Neutrophil (primary cell): ENCODE measurements around the gene DNMBP.
"Not testable (repeated sequence)": the region's sequence is repeated elsewhere in the genome, so short reads cannot be mapped to it uniquely, and the experiment has no call there.

Experiments
- H3K27ac ChIP-seq: fragments of 200-600 bp; sonication (generic); 2 replicates; pipeline ENCODE4 v1.5.1; 2016; ENCODE audit warnings: mild to moderate bottlenecking, moderate library complexity
- H3K27me3 ChIP-seq: fragments of 200-600 bp; sonication (generic); 2 replicates; pipeline ENCODE4 v1.6.0; 2016; ENCODE audit warnings: mild to moderate bottlenecking
- H3K36me3 ChIP-seq: fragments of 200-600 bp; sonication (generic); 2 replicates; pipeline ENCODE4 v1.5.1; 2017
- H3K4me1 ChIP-seq, 2 experiments: fragments of 200-600 bp in 1 of 2; sonication (generic) in 1 of 2; 1 replicate in 1 of 2; 2 replicates in 1 of 2; pipeline versions ENCODE4 v1.5.1 to v1.6.1; 2013 to 2016; ENCODE audit warnings: low read depth in 1 of 2, low read length in 1 of 2, mild to moderate bottlenecking in 1 of 2, moderate library complexity in 1 of 2; ENCODE audit not compliant: control insufficient read depth in 1 of 2, insufficient read depth in 1 of 2
- H3K4me3 ChIP-seq, 2 experiments: fragments of 200-600 bp in 1 of 2; sonication (generic) in 1 of 2; 1 replicate in 1 of 2; 2 replicates in 1 of 2; pipeline ENCODE4 v1.5.1; 2013 to 2016; ENCODE audit warnings: low read depth in 1 of 2, low read length in 1 of 2, mild to moderate bottlenecking in 1 of 2, moderate library complexity in 1 of 2
- H3K9me3 ChIP-seq: fragments of 200-600 bp; sonication (generic); 2 replicates; pipeline ENCODE4 v1.5.1; 2016
- CTCF ChIP-seq: fragments of 200-600 bp; sonication (generic); IDR thresholded peaks from 2 replicates; pipeline ENCODE4 v1.5.1; 2016; ENCODE audit warnings: antibody characterized with exemption

Gene DNMBP

DNA sequence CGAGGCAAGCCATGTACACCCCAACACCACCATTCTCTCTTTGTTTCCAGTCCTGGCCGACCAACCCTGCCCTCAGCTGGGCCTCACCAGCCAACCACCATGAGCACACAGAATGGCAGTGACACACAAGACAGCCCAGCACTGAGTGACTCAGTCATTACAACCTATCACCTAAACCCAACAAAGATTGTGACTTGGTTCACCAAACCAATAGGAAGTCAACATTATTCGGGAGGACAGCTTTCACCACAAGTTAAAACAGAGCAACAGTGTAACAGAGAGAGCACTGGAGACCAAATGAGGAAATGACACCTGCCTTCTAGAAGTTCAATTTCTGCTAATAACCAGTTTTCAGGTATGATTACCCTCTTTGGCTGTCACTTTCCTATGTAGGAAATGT lies 72.1 kb downstream of the DNMBP start:
- H3K27ac ChIP-seq, result no peak overlapping the region

GRCh38 chr10:99932203-99932957 lies 77.4 kb downstream of the DNMBP start:
- not testable (repeated sequence) for H3K36me3 ChIP-seq, H3K4me3 ChIP-seq, H3K27me3 ChIP-seq, H3K27ac ChIP-seq, H3K4me1 ChIP-seq, H3K9me3 ChIP-seq

More for the DNA sequence above, 72.1 kb downstream of the DNMBP start:
- H3K9me3 ChIP-seq, result no peaks in the 10 kb centered on the region
- no peak for TF ChIP-seq CTCF
- H3K4me3 ChIP-seq, result no peak overlapping the region
- no peaks in the 10 kb centered on the region for H3K4me1 ChIP-seq
- H3K27me3 ChIP-seq, result no peaks in the 10 kb centered on the region
- peaks cover 5% of the 10 kb centered on the region for H3K36me3 ChIP-seq

- H3K36me3 ChIP-seq, result no peaks in the 10 kb centered on the region
- H3K9me3 ChIP-seq, result no peaks in the 10 kb centered on the region
- TF ChIP-seq CTCF, result no peak
- H3K4me3 ChIP-seq, result no peak overlapping the region
- no peak overlapping the region for H3K27ac ChIP-seq
- peaks cover 7 to 11% of the 10 kb centered on the region in 2 experiments for H3K4me1 ChIP-seq
- no peaks in the 10 kb centered on the region for H3K27me3 ChIP-seq
Measured at GRCh38 chr10:99930731-99931550, 78.8 kb downstream of the DNMBP start.

- Histone ChIP-seq H3K27me3 (no peaks in the 10 kb centered on the region), H3K4me1 (peaks cover 7 to 11% of the 10 kb centered on the region in 2 experiments), H3K4me3 (no peak overlapping the region), H3K36me3 (no peaks in the 10 kb centered on the region), H3K9me3 (no peaks in the 10 kb centered on the region), H3K27ac (no peak overlapping the region)
- TF ChIP-seq CTCF, result no peak
Measured at GRCh38 chr10:99929360-99929759, 80.4 kb downstream of the DNMBP start.

DNA sequence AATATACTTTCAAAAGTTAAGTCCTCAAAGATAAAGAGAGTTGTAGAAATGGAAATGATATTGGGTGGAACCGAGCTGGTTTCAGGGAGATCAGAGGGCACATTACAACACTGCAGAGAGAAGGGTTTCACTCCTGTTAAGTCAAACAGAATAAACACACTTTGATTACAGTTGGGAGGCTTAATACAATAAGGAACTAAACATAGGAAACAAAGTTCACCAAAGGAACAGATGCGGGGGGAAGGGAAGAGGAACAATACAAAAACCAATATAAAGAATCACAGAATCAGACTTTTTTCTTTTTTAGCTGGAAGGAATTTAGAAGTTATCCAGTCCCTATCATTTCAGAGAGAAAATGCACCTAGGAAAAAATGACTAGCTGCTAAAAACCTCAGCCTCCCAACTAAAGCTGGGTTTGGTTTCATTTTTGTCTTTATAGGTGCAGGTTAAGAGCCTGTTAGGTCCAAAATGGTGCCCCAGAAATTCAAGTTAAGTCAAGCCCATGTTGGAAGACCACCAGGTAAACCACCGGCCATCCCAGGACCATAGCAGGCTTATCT lies 81.9 kb downstream of the DNMBP start:
- H3K36me3 ChIP-seq, result no peaks in the 10 kb centered on the region
- H3K27ac ChIP-seq, result peak overlapping the region; percentile 40
- no peaks in the 10 kb centered on the region for H3K9me3 ChIP-seq
- TF ChIP-seq CTCF, result no peak
- H3K4me3 ChIP-seq, result no peak overlapping the region
- peaks cover 7 to 11% of the 10 kb centered on the region in 2 experiments for H3K4me1 ChIP-seq
- no peaks in the 10 kb centered on the region for H3K27me3 ChIP-seq
